NCI-H128 (cell line): ENCODE measurements around the gene PTPRD.

Source experiments
- DNase-seq: peaks from one replicate; lab custom pipeline; 2025; ENCODE audit not compliant: unreplicated experiment; lab: John Stamatoyannopoulos, UW

PTPRD gene

DNA sequence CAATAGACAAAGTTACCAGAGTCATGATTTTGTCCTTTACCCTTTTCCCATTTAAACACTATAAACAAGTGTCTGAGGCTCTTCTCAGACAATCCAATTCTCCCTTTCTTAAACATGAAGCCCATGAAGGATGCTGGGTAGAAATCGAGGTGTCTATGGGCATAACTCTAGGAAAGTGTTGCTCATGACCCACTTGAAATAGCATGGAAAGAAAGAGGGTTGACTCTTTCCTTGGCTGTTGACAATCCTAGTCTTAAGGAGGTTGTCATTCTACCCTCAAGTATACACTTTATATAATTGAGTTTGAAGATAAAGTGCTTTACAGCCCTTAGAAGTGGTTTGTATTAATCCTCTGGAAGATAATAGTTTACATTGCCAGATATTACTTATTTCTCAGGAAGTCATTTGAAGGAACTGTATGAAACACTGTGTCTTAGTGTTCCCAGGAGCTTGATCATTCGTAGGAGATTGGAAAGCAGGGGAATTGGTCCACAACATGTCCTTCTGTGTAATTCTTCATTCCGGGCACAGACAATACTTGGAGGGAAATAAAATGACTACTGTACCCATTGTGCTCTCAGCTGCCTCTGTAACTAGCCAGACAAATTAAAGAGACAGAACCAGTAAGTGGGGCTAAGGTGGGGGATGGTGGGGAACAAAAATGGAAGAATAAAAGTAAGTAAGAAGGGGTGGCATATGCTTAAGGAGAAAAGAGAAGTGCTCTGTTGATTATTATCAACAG, 1734.9 kb downstream of the PTPRD start:
- DNase-seq = no peak

DNA sequence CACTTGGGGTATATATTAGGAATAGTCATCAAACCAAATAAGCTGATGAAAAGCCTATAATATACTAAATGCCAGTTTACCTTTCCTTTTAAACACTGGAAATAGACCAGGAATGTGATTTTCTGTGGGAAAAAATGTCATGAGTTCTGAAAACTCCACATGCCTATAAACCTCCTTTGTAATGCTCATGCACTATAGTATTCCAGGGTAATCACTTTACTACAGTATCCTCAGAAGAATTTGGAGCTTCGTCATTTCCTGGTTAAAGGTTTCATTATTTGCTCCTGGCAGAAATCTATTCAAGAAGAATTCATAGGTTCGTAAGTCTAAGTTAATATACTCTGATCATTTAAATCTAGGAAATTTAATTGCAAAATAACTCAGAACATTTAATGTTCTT, 1736.5 kb downstream of the PTPRD start:
- no peak for DNase-seq

DNA sequence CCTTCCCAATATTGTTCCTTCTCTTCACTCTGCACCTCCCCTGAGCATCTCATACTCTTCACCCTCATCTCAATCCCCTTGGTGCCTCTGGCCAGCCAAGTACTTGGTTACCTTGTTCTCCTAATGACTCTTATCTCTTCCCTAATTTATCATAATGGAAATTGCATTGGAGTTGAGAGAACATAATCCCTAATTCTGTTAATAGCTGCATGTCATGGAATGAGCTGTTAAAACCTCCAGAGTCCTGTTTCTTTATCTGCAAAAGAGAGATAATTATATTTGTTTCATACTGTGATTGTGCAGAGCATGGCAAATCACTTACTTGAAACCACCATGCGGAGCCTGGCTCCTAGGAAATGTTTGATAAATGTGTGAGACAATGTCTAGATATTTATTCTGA, 1738.3 kb downstream of the PTPRD start:
- no peak for DNase-seq

DNA sequence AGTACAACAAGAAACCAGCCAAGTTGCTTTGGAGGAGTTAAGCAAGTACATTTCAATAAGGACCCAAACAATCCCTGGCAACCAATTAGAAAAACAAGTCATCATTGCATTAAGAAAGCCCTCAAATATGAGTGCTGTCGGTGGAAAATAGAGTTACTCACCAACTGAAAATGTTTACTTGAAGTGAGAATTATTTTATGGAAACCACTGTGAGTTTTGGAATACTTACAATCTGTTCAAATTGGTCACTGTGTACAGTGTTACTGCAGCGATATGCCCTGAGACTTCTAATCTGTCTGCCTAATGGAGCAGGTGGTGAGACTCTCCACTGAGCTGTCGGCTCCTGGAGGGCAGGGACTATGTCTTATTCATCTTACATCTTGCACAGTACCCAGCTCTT, 1740.0 kb downstream of the PTPRD start:
- no peak for DNase-seq

DNA sequence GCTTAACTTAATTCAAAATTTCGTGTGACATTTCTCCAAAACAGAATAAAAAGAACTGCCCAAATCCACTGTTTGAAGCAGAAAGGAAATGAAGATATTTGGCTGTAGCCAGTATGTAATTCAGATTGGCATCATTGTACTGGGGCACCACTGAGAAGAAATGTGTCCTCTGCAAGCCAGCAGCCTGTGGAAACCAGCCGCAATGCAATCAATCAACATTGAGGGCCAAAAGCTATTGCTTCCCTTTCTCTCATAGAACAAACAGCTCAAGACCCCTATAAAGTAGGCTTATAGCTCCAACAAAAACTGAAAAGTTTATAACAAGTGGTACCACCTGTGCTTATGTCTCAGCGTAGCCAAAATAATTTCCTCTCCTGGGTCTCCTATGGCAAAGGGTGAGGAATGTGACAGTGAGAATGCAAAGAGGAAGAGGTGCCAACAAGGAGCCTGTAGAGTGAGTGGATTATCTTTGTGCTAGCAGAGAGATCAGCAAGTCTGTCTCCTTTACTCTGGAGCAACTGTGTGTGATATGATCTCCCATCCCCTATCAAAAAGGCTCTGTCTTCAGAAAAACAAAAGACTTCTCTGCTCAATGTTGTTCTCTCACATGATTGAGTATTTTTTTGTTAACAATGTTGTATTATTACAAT, 1740.9 kb downstream of the PTPRD start:
- DNase-seq = no peak

DNA sequence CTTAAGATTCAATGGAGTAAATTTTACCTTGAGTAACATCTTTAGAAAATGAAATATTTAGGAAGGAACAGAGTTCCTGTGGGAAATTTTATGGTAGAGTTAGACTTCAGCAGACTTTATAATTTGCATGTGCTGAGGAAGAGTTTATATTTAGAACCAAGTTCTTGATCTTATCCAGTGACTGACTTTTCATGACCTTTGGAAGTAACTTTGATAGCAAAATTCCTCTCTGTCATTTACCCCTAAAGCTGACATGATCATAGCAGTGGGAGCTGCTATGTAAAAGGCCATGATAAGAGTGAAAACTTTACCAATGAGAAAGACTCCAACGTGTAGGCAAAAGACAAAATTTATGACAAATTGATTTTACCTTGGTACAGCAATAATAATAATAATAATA, 1741.4 kb downstream of the PTPRD start:
- DNase-seq = no peak

DNA sequence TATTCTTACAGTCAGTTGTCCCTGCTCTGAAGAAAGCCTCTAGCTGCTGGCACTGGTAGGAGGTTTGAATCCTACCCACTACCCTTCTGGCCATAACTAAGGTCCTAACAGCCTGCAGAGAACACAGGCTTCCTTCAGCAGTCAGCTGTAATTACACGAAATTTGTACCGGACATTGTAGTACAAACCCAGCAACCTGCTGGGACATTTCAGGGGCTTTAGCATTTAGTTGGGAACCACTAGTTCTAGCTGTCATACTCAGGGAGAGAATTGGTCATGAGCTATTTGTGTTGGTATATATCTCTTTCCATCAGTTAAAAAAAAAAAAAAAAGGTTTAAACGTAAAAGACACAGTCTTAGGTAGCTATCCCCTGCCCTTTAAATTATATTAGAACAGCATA, 1743.0 kb downstream of the PTPRD start:
- DNase-seq = no peak

DNA sequence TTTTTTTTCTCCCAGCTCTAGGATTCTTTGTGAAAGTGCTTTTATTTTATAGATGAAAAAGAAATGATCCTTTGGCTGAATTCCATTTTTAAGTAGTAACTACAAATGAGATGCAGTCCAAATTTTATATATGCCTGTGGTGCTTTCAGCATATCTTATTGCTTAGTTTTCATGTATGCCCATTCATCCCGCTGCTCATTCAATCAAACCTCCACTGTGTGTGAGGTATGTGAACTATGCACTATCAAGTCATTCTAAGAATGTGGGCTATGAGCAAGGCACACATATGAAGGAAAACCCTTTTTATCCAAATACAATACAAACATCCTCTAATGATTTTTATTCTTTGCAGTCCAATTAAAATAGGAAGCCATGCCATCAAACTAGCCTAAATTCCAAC, 1744.2 kb downstream of the PTPRD start:
- no peak for DNase-seq

DNA sequence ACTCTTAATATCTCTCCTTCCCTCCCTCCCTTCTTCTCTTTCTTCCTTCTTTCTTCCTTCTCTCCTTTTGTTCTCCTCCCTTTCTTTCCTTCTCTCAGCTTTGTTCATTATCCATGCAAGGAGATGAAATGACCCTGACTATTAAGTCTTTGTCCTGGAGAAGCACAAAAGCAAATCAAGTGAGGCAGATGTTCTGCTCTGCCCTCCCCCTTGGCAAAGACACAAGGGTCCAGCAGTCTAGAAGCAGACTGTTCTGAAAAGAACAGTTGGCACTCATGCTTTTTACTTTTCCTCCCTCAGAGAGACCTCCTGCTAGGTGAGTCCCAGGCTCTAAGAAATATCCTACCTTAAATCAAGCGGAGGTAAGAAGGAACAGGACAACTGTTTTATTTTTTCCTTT, 1745.7 kb downstream of the PTPRD start:
- DNase-seq = no peak

DNA sequence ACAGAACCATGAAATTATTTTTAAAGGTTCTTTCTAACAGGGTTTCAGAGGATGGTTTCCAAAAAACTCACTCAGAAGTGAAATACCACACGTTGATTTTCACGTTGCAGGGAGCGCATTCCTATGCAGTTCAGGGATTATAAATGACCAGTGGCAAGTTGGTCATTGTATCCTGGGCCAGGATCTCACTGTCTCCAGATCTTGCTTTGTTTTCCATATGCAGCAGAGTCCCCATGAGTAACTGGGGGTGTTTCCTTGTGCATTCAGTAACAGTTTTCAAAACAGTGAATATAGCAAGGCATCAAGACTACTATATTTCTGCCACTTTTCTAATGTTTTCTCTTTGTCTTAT, 1748.3 kb downstream of the PTPRD start:
- no peak for DNase-seq

DNA sequence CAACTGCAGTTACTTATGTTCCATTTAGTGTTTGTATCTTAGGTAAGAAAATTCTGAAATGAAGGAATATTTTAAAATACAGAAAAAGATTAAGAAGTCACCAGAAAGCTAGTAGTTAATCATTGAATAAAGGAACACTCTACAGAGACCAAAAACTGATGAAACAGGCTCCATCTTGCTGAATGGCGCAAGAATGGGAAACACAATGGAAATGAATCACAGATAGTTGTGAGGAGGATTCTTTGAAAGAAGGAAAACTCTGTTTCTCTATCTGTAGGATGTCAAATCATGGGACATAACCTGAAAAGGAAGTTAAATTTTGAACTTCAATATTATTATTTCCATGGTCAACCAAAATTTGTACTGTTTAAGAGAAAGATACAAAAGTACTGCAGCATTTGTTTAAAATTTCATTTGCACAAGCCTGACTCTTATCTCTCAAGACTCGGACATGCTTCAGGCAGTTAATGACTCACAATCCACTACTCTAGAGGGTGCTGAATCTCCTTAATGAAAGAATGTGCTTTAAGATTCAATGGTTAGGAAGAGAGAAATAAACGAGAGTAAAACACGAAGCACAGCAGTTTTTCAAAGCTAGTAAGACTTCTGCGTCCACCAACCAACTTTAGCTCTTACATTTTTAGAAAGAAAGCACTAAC, 1748.8 kb downstream of the PTPRD start:
- DNase-seq = no peak

DNA sequence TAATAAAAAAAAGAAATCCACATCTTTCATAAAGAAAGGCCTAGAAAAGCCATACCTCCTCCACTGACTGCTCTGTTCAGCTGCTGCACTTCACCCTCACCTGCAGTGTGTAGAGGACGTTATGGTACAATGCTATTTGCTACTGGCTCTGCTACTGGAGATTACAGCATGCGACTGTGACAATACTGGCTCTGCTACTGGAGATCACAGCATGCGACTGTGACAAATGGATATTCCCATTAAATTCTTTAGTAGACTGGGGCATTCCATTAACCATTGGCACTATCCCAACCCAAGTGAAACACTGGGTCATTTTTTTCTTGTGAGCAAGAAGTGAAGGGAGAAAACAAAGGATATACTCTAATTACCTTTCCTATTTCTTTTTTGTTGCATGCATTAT, 1749.7 kb downstream of the PTPRD start:
- DNase-seq = peak; percentile 23

DNA sequence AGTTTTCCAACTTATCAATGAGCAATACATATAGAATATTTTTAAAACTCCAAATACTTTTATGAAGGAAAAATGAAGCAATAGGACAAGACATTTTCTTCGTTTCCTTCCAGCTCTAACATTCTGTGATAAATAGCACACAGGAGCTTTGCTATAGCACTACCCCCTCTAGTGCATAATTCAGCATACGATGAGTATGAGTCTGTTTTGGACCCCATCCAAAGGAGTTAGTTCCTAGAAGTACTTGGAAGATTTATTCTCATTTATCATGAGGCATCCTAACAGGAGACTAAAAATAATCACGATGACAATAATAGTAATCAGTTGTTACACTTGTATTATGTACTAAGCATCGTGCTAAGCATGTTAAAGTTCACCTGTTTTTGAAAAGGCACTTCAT, 1751.9 kb downstream of the PTPRD start:
- DNase-seq = no peak

DNA sequence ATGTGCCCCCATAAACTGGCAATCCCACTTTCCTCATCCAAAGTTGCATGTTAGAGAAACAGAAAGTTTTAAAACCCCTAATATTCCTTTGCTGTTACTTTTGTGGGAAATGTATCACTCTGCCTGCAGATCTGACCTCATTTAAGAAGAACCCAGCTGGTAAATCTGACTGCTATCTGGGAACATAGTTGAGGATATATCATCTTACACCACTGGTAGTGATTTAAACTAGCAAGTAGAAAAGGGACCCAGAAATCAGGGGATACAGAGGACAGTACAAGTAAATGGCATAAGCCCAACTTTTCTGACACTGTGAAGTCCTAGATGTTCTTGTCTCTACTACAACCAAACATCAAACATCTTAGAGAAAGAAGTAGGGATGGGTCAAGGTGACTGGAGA, 1752.7 kb downstream of the PTPRD start:
- no peak for DNase-seq

DNA sequence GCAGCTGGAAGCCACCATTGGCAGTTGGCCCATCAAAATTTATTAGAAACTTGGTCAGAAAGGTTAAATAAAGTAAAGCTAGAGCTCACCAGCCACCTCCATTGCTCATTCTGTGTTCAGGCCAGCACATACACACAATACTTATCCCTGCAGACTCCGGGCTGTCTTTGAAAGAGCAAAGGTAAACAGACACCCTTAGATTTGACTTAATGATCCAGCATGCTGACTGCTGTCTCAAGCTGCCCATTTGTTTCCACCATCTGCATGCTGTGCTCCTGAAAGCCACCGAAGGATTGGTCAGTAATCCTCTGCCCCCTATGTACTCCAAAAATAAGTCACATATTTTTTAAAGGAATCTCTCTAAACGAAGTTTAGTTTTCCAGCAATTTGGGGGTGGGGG, 1753.4 kb downstream of the PTPRD start:
- DNase-seq = no peak

DNA sequence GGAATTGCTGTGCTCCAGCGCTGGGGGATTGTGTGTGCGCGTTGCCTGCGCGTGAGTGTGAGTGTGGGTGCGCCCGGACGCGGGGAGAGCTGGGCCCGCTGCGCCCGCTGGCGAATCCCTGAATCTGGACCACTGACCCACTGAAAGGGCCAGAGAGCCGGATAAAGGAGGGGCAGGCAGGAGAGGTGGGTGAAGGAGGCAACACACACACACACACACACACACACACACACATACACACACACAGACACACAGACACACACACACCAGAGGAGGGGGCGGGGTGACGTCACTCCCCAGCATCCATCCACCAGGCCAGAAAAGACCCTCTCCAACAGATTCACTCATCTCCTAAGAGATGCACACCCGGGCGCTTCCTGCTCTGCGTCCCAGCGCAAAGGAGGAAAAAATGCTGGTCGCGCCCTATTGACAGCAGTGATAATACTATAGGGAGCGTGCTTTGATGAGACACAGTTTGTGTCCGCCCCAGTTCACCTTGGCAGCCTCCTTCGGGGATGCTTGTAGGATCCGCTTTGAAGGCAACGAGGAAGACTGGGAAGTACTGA, 1754.1 kb downstream of the PTPRD start:
- DNase-seq = no peak

DNA sequence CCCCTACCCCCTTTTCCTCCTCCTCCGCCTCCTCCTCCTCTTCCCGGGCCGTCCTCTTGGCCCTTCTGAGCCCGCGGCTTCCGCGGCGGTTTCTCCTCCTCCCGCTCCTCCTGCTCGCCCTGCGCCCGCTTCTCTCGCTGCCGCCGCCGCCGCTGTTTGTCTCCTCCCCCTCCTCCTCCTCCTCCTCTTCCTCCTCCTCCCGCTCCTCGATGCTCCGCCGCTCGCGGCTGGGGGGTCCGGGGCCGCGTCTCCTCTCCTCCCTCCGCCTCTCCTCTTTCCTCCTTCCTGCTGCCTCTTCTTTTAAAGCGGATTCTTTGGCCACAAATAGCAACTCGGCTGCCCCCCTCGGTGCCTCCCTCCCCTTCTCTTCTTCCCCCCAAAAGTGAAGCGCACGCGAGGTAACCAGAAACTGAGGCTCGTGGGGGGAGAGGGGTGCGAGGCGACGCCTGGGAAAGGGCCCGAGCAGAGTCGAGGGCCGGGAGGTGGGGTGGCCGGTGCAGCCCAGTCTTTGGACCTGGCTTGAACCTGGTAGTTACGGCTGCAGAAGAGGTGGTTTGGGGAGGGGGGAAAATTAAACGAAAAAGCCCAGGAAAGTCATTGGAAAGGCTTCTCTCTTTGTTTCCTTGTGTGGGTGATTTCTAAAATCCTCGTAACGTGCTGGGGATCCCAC, 1754.7 kb downstream of the PTPRD start:
- DNase-seq = no peak

DNA sequence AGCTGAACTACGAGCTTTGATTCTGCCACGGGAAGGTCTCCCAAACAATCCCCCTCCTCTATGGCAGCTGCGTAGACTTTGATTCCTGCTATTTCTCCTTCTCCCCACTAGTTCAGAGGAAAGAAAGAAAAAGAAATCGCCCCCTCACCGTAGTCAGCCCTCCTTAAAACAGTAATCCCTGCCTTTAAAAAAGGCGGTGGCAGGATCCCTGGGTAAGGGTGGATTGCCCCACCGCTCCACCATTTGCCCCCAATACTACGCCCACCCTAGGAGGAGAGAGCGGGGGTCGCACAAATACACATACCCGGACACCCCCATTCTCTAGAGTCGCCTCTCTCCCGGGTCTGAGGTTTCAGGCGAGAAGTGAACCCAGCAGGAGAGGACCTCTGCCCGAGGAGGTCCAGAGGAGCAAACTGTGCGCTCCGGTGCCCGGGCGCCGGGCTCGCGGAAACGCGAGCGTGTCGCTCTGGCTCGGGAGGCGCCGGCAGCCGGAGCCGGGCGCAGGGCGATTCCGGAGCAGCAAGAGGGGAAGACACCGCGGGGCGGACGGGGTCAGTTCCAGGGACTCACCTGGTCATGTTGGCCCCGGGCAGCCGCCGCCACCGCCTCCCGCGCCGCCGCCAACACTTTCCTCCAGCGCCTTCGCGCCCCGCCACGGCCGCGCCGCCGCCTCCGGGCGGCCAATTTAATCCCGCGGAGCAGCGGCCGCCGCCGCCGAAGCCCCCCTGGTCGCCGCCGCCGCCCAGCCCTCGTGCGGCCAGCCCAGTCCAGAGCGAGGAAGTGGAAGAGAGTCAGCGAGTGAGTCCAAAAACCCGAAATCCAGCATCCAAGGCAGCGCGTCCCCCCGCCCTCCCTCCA, 1755.5 kb downstream of the PTPRD start:
- no peak for DNase-seq

DNA sequence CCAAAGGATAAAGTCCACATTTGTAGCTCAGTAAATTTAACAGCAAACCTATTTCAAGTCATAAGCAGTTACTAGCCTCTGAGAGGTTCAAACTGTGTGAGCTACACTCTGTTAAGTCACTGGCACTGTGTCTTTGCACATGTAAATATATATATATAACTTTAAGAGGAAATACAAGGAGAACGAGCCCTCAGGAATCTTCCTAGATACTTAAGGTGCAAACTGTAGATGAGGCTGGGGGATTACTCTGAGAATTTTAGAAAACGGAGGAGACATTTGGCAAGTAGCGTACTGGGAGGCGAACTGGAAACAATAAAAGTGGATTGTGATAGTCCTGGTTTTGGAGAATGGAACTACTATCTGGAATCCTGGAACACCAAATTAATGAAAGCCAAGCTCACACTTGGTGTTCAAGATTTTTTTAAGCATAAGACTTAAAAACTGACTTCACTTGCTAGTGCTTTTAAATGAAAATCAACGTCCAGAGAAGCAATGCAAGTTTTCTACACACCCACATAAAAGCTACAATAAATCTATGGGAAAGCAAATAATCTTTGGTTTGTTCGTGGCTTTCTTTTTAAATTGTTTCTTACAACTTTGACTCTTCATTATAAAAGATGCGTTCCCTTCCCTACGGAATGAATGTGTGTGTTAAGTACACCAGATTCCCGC, 1756.3 kb downstream of the PTPRD start:
- DNase-seq = no peak

DNA sequence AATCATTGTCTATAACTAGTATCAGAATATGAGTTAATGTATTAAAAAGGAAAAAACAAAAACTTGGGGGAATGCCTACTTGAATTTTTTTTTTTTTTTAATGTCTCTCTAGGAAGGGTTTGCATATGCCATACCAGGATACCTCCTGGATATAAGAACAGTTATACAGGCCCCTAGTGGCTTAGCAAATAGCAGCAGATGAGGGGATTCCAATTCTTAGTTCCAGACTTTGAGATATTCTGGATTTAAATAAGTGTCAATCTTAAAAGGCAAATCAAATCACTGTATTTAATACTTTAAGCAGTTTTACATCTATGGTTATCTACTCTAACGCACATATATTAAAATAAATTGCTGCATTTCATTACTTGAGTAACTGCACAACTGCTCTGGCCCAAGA, 1757.8 kb downstream of the PTPRD start:
- DNase-seq = no peak
